Naive thymus-derived CD4-positive, alpha-beta T cell (primary cell): Measurements from ENCODE around the gene STX19. TPM values are rescaled to one million over a fixed set of nuclear protein-coding genes. Genes with fewer than 3 reads are reported as not detected.
"Not testable (repeated sequence)": the region's sequence is repeated elsewhere in the genome, so short reads cannot be mapped to it uniquely, and the experiment has no call there.

Source experiments
- ATAC-seq: fragments of 150-1000 bp; cut with Tn5 transposase; 2 replicates; pipeline ENCODE4 v1.10.0; 2021; ENCODE audit warnings: mild to moderate bottlenecking, moderate library complexity
- CTCF ChIA-PET: fragments of 350-600 bp; sonication (Branson Sonifier 250); formaldehyde crosslinking; loops from one replicate; lab custom pipeline; 2021; ENCODE audit warnings: antibody characterized with exemption; lab: Charles Lee
- POLR2A ChIA-PET: fragments of 350-600 bp; sonication (Branson Sonifier 250); formaldehyde crosslinking; loops from one replicate; lab custom pipeline; 2021; ENCODE audit warnings: antibody characterized with exemption, inconsistent platforms; lab: Charles Lee
- DNase-seq, 9 donors: peaks; one replicate each; pipeline versions ENCODE4 v3.0.0 to v3.0.0-alpha.2; 2020 to 2022; ENCODE audit warnings: mixed read lengths in 1 of 9
- H3K27ac ChIP-seq: one replicate; pipeline ENCODE4 v1.7.0; 2013; ENCODE audit warnings: mild to moderate bottlenecking, low read depth, low read length, moderate library complexity
- H3K27me3 ChIP-seq, 2 donors: one replicate each; pipeline ENCODE4 v1.7.0; 2013; ENCODE audit warnings: low read length in 2 of 2, mild to moderate bottlenecking in 2 of 2, moderate library complexity in 2 of 2; ENCODE audit not compliant: control insufficient read depth in 2 of 2, insufficient read depth in 2 of 2
- H3K36me3 ChIP-seq, 3 experiments: 1 replicate in 2 of 3; 2 replicates in 1 of 3; pipeline ENCODE4 v1.7.0; 2013; ENCODE audit warnings: low read length in 3 of 3, mild to moderate bottlenecking in 3 of 3, moderate library complexity in 1 of 3; ENCODE audit not compliant: insufficient read depth in 3 of 3, control insufficient read depth in 2 of 3
- H3K4me1 ChIP-seq, 2 donors: one replicate each; pipeline ENCODE4 v1.7.0; 2013; ENCODE audit warnings: low read length in 2 of 2, mild to moderate bottlenecking in 2 of 2, moderate library complexity in 1 of 2; ENCODE audit not compliant: control insufficient read depth in 2 of 2, insufficient read depth in 2 of 2
- H3K4me3 ChIP-seq: 2 replicates; pipeline ENCODE4 v1.7.0; 2013; ENCODE audit warnings: mild to moderate bottlenecking, low read length
- H3K9me3 ChIP-seq, 3 experiments: 1 replicate in 2 of 3; 2 replicates in 1 of 3; pipeline ENCODE4 v1.7.0; 2013; ENCODE audit warnings: low read length in 3 of 3; ENCODE audit not compliant: control insufficient read depth in 2 of 3
- H3K27ac Mint-ChIP-seq, 9 donors: one replicate each; pipeline ENCODE4 v1.8.0; 2020 to 2022; ENCODE audit warnings: mixed read lengths in 9 of 9, mild to moderate bottlenecking in 8 of 9, moderate library complexity in 5 of 9, inconsistent platforms in 2 of 9
- H3K27me3 Mint-ChIP-seq, 5 donors: one replicate each; pipeline ENCODE4 v1.8.0; 2021 to 2022; ENCODE audit warnings: mixed read lengths in 5 of 5, mild to moderate bottlenecking in 1 of 5
- H3K36me3 Mint-ChIP-seq, 5 donors: one replicate each; pipeline ENCODE4 v1.8.0; 2020 to 2022; ENCODE audit warnings: mixed read lengths in 5 of 5, mild to moderate bottlenecking in 3 of 5, inconsistent platforms in 1 of 5
- H3K4me1 Mint-ChIP-seq, 7 donors: one replicate each; pipeline ENCODE4 v1.8.0; 2020 to 2022; ENCODE audit warnings: mixed read lengths in 7 of 7, mild to moderate bottlenecking in 3 of 7, inconsistent platforms in 1 of 7
- H3K4me3 Mint-ChIP-seq, 10 donors: one replicate each; pipeline ENCODE4 v1.8.0; 2020 to 2022; ENCODE audit warnings: mild to moderate bottlenecking in 10 of 10, mixed read lengths in 10 of 10, moderate library complexity in 6 of 10, inconsistent platforms in 2 of 10
- H3K9me3 Mint-ChIP-seq, 11 donors: one replicate each; pipeline ENCODE4 v1.8.0; 2020 to 2022; ENCODE audit warnings: mixed read lengths in 11 of 11, mild to moderate bottlenecking in 4 of 11, inconsistent platforms in 1 of 11, moderate library complexity in 1 of 11
- intact Hi-C, 2 donors: fragments of 100-400 bp; cut with micrococcal nuclease; formaldehyde crosslinking; loops; one replicate each; pipeline ENCODE4 v1.15.1; 2023
- polyA plus RNA-seq, 2 donors: library from polyadenylated mRNA; unstranded; fragments of 300-500 nt; fragmentation: Illumina TruSeq; gene quantifications; one replicate each; pipeline ENCODE4 v1.2.3, GENCODE V29; 2021
- total RNA-seq, 6 experiments: library from RNA in 5 of 6; stranded (reverse) in 5 of 6; gene quantifications; 1 replicate in 5 of 6; 2 replicates in 1 of 6; pipeline ENCODE4 v1.2.3 and lab custom pipeline; 2021 to 2026

The STX19 gene
- total and polyA plus RNA-seq, 7 experiments from 2014 or later: 0.45 TPM; not detected in 6

DNA sequence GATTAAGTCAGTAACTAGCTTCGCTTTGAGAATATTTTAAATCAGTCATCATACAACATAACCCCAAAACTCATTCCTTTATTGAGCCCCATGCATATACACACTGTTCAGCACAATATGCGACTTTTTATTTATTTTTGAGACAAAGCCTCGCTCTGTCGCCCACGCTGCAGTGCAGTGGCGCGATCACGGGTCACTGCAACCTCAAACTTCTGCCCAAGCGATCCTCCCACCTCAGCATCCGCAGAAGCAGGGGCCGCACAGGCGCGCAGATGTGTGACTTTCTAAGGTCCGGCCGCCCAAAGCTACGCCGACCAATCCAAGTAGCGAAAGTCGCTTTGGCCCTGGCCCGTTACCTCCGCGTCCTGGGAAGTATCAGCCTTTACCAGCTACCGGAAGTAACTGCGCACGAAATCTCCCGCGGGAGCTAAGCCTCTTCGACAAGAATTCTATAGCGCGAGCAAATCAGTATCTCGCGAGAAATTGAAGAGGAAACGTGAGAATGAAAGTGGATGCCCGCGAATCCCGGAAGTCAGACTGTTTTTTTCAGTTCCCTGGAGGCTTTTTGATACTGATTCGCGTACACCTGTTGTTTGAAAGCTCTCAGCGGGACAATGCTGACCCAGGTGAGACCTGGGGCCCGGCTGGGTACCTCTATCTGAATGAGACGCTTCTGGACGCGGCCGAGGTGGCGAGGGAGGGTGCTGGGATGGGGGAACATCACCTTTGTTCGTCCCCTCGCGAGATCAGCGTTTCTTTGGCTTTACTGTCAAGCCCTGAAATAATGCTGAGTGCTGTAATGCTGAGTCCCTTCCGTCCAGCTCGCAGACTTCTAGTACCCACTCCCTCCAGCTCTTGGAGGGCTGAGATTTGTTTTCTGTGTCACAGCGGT lies 34.4 kb upstream of the STX19 start, which contains the start of the genes DHFR2 and NSUN3:
DHFR2 (minus strand) TSS at position 404 of the 892 bp plus-strand sequence. CDS start 1,405 bp downstream, outside the sequence.
NSUN3 (plus strand) TSS at position 549 of the 892 bp plus-strand sequence; CDS start at position 615, 66 bp downstream.
- Histone ChIP-seq H3K4me3 (peak within 1 kb of the TSS; percentile 71), H3K27me3 (no peaks in the 10 kb centered on the region), H3K4me1 (peaks cover 18 to 20% of the 10 kb centered on the region in 2 donors), H3K9me3 (no peaks in the 10 kb centered on the region), H3K36me3 (peaks cover 0 to 25% (median 0%) of the 10 kb centered on the region in 3 experiments), H3K27ac (peak within 1 kb of the TSS; percentile 94)
- DNase-seq (peak; percentile 70 to 94 (median 90)), ATAC-seq (peak; percentile 90)
- Mint-ChIP-seq H3K27ac (peak within 1 kb of the TSS; percentile 98 to 100 (median 100)), H3K4me3 (peak within 1 kb of the TSS; percentile 93 to 100 (median 98)), H3K9me3 (peaks cover 0 to 5% (median 0%) of the 10 kb centered on the region in 11 donors), H3K36me3 (peaks cover 16 to 43% (median 33%) of the 10 kb centered on the region in 5 donors), H3K4me1 (peaks cover 30 to 73% (median 59%) of the 10 kb centered on the region in 7 donors), H3K27me3 (no peaks in the 10 kb centered on the region)
- CTCF ChIA-PET: interaction anchor here (0.6 to 1.0 kb wide), 2 partner anchors 26 to 60 kb away, joined by 5 read pairs; no protein-coding TSS in a partner anchor
- intact Hi-C loops: loop anchor here (1.0 to 10.0 kb wide), 4 partner anchors 18 to 218 kb away; partner anchors contain the start of gene ARL13B (in 2 of the 2)
- POLR2A ChIA-PET: interaction anchor here (0.6 to 2.4 kb wide), 18 partner anchors 9 to 89 kb away, joined by 3 to 10 read pairs (median 4); partner anchors contain the start of gene PROS1

GRCh38 chr3:94061297-94061696 lies 32.9 kb upstream of the STX19 start:
- Mint-ChIP-seq H3K4me1 (peaks cover 24 to 68% (median 49%) of the 10 kb centered on the region in 7 donors), H3K36me3 (peaks cover 3 to 32% (median 18%) of the 10 kb centered on the region in 5 donors), H3K27ac (peak overlapping the region in 2 of 9 donors; percentile 13 to 19), H3K27me3 (no peaks in the 10 kb centered on the region), H3K4me3 (peak overlapping the region in 1 of 10 donors; percentile 53), H3K9me3 (no peaks in the 10 kb centered on the region)
- no peaks in the 10 kb centered on the region for H3K27me3 ChIP-seq
- ChIA-PET CTCF (no interaction called here), POLR2A (interaction anchor here (0.8 kb wide), 1 partner anchor 82 kb away, joined by 3 read pairs; the partner anchor contains the start of gene ARL13B)
- DNase-seq (no peak), ATAC-seq (no peak)
- no peak overlapping the region for H3K27ac ChIP-seq
- peaks cover 18 to 20% of the 10 kb centered on the region in 2 donors for H3K4me1 ChIP-seq
- no peaks in the 10 kb centered on the region for H3K9me3 ChIP-seq
- intact Hi-C loops: loop anchor here in 1 of 2 donors (10.0 kb wide), 1 partner anchor 216 kb away; no protein-coding TSS in a partner anchor
- peaks cover 0 to 11% (median 0%) of the 10 kb centered on the region in 3 experiments for H3K36me3 ChIP-seq
- H3K4me3 ChIP-seq: no peak overlapping the region

DNA sequence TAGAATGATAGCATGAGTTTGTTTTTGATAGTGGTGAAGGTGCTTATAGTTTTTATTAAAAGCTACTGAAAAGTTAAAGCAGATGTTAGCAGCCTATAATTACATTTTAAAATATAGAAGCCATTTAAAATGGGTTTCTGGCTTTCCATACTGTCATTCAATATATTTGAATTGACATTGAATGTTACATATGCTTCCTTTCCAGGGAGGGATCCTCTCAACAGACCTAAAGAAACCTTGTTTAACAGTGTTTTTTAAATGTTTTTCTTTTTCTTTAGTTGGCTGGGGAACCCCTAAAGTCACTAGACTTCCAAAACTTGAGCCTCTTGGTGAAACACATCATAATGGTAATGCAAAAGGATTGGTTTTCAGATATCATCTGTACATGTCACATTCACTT lies 22.1 kb upstream of the STX19 start:
- intact Hi-C loops: no loop called here
- Mint-ChIP-seq H3K4me1 (no peaks in the 10 kb centered on the region), H3K4me3 (no peak overlapping the region), H3K9me3 (no peaks in the 10 kb centered on the region), H3K27me3 (no peaks in the 10 kb centered on the region), H3K27ac (no peak overlapping the region), H3K36me3 (peaks cover 0 to 7% (median 4%) of the 10 kb centered on the region in 5 donors)
- no peaks in the 10 kb centered on the region for H3K36me3 ChIP-seq
- DNase-seq (no peak), ATAC-seq (no peak)
- no peak overlapping the region for H3K27ac ChIP-seq
- H3K27me3 ChIP-seq: no peaks in the 10 kb centered on the region
- no peak overlapping the region for H3K4me3 ChIP-seq
- H3K9me3 ChIP-seq: no peaks in the 10 kb centered on the region
- no peaks in the 10 kb centered on the region for H3K4me1 ChIP-seq
- ChIA-PET POLR2A (interaction anchor here (1.3 kb wide), 1 partner anchor 12 kb away, joined by 4 read pairs; the partner anchor contains the start of genes DHFR2 and NSUN3), CTCF (no interaction called here)

GRCh38 chr3:94049267-94049666 lies 20.9 kb upstream of the STX19 start:
- DNase-seq (no peak), ATAC-seq (no peak)
- H3K4me3 Mint-ChIP-seq: no peak overlapping the region
- no peaks in the 10 kb centered on the region for H3K27me3 Mint-ChIP-seq
- H3K4me3 ChIP-seq: no peak overlapping the region
- POLR2A ChIA-PET: interaction anchor here (1.3 kb wide), 1 partner anchor 13 kb away, joined by 4 read pairs; the partner anchor contains the start of genes DHFR2 and NSUN3
- H3K27ac Mint-ChIP-seq: no peak overlapping the region
- H3K36me3 Mint-ChIP-seq: peaks cover 0 to 16% (median 9%) of the 10 kb centered on the region in 5 donors
- intact Hi-C loops: no loop called here
- no peaks in the 10 kb centered on the region for H3K27me3 ChIP-seq
- no peaks in the 10 kb centered on the region for H3K4me1 Mint-ChIP-seq
- no peaks in the 10 kb centered on the region for H3K9me3 ChIP-seq
- H3K9me3 Mint-ChIP-seq: no peaks in the 10 kb centered on the region
- H3K27ac ChIP-seq: no peak overlapping the region
- H3K4me1 ChIP-seq: no peaks in the 10 kb centered on the region
- CTCF ChIA-PET: interaction anchor here (0.6 kb wide), 1 partner anchor 45 kb away, joined by 4 read pairs; no protein-coding TSS in a partner anchor
- peaks cover 0 to 4% (median 0%) of the 10 kb centered on the region in 3 experiments for H3K36me3 ChIP-seq

GRCh38 chr3:94046533-94046932 lies 18.1 kb upstream of the STX19 start:
- Mint-ChIP-seq H3K9me3 (no peaks in the 10 kb centered on the region), H3K27me3 (no peaks in the 10 kb centered on the region), H3K27ac (no peak overlapping the region), H3K36me3 (peaks cover 0 to 23% (median 13%) of the 10 kb centered on the region in 5 donors), H3K4me3 (no peak overlapping the region), H3K4me1 (no peaks in the 10 kb centered on the region)
- Histone ChIP-seq H3K4me1 (no peaks in the 10 kb centered on the region), H3K27ac (no peak overlapping the region), H3K27me3 (no peaks in the 10 kb centered on the region), H3K36me3 (peaks cover 0 to 7% (median 0%) of the 10 kb centered on the region in 3 experiments), H3K4me3 (no peak overlapping the region), H3K9me3 (no peaks in the 10 kb centered on the region)
- intact Hi-C loops: no loop called here
- ChIA-PET CTCF (no interaction called here), POLR2A (no interaction called here)
- DNase-seq (no peak), ATAC-seq (no peak)

GRCh38 chr3:94044100-94044936 lies 15.9 kb upstream of the STX19 start:
- H3K27me3 ChIP-seq, H3K27me3 Mint-ChIP-seq, DNase-seq, H3K4me3 Mint-ChIP-seq, POLR2A ChIA-PET, H3K27ac ChIP-seq, H3K9me3 Mint-ChIP-seq, H3K4me3 ChIP-seq, H3K4me1 ChIP-seq, intact Hi-C loops, CTCF ChIA-PET, H3K36me3 ChIP-seq, ATAC-seq, H3K4me1 Mint-ChIP-seq, H3K9me3 ChIP-seq: not testable (repeated sequence)
- Mint-ChIP-seq H3K36me3 (peaks cover 0 to 23% (median 13%) of the 10 kb centered on the region in 5 donors), H3K27ac (peak overlapping the region in 1 of 9 donors; percentile 55)
